ENCODE data around the gene CYP8B1. TPM values are rescaled to one million over a fixed set of nuclear protein-coding genes. Genes with fewer than 3 reads are reported as not detected.

Gene CYP8B1
- total RNA-seq, 2 donors from 2014 or later = not detected

DNA sequence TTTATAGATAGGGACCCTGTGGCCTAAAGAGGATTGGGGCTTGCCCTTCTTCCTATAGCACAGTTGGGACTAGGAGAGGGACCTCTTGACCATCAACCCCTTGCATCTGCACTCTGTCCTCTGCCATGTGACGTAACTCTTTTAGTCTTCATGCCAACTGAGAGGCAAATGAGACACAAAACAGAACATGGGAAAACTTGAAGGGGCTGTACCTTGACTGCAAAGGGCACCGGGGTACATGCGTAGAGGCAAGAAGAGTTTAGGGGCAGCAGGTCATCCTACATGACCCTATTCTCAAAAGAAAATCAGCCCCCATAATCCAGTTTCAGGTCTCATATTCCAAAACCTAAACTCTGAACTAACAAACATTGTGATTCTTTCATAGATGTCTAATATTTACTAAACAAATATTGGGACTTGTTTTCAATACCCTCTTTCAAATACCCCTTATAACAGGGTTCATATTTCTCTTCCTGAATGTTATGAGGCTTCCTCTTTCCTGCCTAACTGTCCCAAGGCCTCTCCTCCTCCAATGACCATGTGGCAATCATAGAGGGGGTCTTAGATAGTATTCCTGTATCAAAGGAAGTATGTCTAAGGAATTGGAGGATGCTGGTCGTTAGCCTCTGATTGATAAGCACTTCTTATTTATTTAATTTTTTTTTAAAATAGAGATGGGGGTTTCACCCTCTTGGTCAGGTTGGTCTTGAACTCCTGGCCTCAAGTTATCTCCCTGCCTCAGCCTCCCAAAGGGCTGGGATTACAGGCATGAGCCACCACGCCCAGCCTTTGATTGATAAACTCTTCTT lies 45.8 kb downstream of the CYP8B1 start:
- no peaks in the 10 kb centered on the region for H3K36me3 ChIP-seq
- H3K4me1 ChIP-seq (ENCODE audit: control insufficient read depth in 1 of 2, low read depth in 2 of 2) = peaks cover 0 to 11% of the 10 kb centered on the region in 2 donors
- TF ChIP-seq, protein P1, sequence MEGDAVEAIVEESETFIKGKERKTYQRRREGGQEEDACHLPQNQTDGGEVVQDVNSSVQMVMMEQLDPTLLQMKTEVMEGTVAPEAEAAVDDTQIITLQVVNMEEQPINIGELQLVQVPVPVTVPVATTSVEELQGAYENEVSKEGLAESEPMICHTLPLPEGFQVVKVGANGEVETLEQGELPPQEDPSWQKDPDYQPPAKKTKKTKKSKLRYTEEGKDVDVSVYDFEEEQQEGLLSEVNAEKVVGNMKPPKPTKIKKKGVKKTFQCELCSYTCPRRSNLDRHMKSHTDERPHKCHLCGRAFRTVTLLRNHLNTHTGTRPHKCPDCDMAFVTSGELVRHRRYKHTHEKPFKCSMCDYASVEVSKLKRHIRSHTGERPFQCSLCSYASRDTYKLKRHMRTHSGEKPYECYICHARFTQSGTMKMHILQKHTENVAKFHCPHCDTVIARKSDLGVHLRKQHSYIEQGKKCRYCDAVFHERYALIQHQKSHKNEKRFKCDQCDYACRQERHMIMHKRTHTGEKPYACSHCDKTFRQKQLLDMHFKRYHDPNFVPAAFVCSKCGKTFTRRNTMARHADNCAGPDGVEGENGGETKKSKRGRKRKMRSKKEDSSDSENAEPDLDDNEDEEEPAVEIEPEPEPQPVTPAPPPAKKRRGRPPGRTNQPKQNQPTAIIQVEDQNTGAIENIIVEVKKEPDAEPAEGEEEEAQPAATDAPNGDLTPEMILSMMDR (IDR thresholded peaks at IDR 0.05) = no peak
- no peak overlapping the region for H3K27ac ChIP-seq
- H3K9me3 ChIP-seq = no peaks in the 10 kb centered on the region
- ATAC-seq (ENCODE audit: insufficient number of reproducible peaks, low FRiP score, low read depth) (no peak), DNase-seq (ENCODE audit: low spot score) (no peak)
- no peaks in the 10 kb centered on the region for H3K27me3 ChIP-seq (replicated peaks; ENCODE audit: insufficient read depth)
- H3K4me3 ChIP-seq = no peak overlapping the region

DNA sequence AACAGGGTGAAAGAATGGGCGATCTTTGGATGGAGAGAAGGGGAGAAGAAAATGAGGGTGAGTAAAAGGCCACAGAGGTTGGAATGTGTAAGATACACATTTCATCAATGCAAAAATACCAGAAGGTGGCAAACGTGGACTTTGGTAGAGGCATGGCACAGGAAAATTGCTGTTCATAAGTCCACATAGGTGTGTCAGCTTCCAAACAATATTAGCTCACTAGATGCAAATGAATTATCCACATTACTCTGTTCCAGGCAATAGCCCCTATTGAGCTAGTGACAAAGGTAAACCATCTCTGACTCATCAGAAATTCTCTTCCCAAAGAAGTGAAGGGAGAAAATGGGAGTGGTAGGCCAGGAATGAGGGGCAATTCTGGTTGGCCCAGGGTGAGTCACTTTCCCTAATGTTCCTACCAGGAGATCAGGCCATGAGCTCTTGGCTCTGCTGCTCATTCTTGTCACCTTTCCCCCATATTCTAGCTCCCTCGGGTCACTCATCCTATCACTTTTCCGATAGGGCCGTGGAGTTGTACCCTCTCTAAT lies 46.5 kb downstream of the CYP8B1 start:
- no peak for DNase-seq (ENCODE audit: low spot score)
- Histone ChIP-seq H3K9me3 (no peaks in the 10 kb centered on the region), H3K27me3 (replicated peaks; ENCODE audit: insufficient read depth) (no peaks in the 10 kb centered on the region), H3K36me3 (no peaks in the 10 kb centered on the region), H3K27ac (no peak overlapping the region), H3K4me3 (no peak overlapping the region), H3K4me1 (ENCODE audit: control insufficient read depth in 1 of 2, low read depth in 2 of 2) (peaks cover 0 to 11% of the 10 kb centered on the region in 2 donors)
- ATAC-seq (ENCODE audit: insufficient number of reproducible peaks, low FRiP score, low read depth) = no peak
- TF ChIP-seq, protein P1 (IDR thresholded peaks at IDR 0.05) = no peak

DNA sequence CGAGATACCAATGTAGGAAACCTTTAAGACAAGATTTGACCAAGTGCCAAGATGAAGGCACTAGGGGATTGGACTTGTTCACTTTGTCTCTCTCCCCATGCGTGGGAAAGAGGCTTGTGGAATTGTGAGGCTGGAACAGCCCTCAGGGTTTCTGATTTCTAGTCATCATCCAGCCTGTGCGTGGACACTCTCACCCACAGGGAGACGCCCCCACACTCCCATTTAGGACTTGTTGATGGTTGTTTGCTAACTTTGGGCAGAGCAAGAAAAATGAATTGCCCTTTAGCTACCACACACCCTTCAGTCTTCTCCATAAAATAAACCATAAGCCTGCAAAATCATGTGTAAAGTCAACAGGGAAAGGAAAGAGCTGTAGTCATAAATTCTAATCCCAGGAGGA lies 48.0 kb downstream of the CYP8B1 start:
- H3K27ac ChIP-seq = no peak overlapping the region
- H3K9me3 ChIP-seq = no peaks in the 10 kb centered on the region
- no peaks in the 10 kb centered on the region for H3K27me3 ChIP-seq (replicated peaks; ENCODE audit: insufficient read depth)
- H3K4me3 ChIP-seq = no peak overlapping the region
- no peak for ATAC-seq (ENCODE audit: insufficient number of reproducible peaks, low FRiP score, low read depth)
- H3K4me1 ChIP-seq (ENCODE audit: control insufficient read depth in 1 of 2, low read depth in 2 of 2) = peaks cover 0 to 11% of the 10 kb centered on the region in 2 donors
- DNase-seq (ENCODE audit: low spot score) = no peak
- TF ChIP-seq, protein P1 (IDR thresholded peaks at IDR 0.05) = no peak
- H3K36me3 ChIP-seq = no peaks in the 10 kb centered on the region

DNA sequence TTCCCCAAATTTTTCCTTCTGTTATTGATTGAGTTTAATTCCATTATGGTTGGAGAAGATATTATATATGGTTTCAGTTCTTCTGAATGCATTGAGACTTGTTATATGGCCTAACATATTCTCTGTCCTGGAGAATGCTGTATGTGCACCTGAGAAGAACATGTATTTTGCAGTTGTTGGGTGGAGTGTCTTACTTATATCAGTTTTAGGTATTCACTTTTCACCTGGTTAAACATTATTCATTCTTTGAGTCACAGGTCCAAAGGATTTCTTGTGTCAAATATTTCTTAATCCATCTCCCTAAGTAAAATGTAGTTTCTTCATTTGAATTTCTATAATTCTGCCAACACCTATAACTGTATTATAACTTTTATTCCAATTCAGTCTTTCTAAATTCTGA lies 48.7 kb downstream of the CYP8B1 start:
- TF ChIP-seq, protein P1 (IDR thresholded peaks at IDR 0.05) = no peak
- Histone ChIP-seq H3K36me3 (no peaks in the 10 kb centered on the region), H3K27ac (no peak overlapping the region), H3K27me3 (replicated peaks; ENCODE audit: insufficient read depth) (no peaks in the 10 kb centered on the region), H3K9me3 (no peaks in the 10 kb centered on the region), H3K4me3 (no peak overlapping the region), H3K4me1 (ENCODE audit: control insufficient read depth in 1 of 2, low read depth in 2 of 2) (peaks cover 0 to 11% of the 10 kb centered on the region in 2 donors)
- DNase-seq (ENCODE audit: low spot score) (no peak), ATAC-seq (ENCODE audit: insufficient number of reproducible peaks, low FRiP score, low read depth) (no peak)

DNA sequence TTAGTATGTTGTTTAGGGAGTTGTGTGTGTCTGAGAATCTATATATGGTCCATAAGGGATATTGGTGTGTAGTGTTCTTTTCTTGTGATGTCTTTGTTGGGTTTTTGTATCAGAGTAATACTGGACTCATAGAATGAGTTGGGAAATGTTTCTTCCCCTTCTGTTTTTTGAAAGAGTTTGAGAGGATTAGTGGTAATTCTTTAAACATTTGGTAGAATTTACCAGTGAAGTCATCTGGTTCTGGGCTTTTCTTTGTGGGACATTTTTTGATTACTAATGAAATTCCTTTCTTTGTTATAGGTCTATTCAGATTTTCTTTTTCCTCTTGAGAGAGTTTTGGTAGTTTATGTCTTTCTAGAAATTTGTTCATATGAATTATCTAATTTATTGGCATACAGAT lies 49.5 kb downstream of the CYP8B1 start:
- H3K36me3 ChIP-seq = no peaks in the 10 kb centered on the region
- DNase-seq (ENCODE audit: low spot score) = no peak
- H3K27me3 ChIP-seq (replicated peaks; ENCODE audit: insufficient read depth) = no peaks in the 10 kb centered on the region
- H3K27ac ChIP-seq = no peak overlapping the region
- no peak for ATAC-seq (ENCODE audit: insufficient number of reproducible peaks, low FRiP score, low read depth)
- peaks cover 0 to 5% of the 10 kb centered on the region in 2 donors for H3K4me1 ChIP-seq (ENCODE audit: control insufficient read depth in 1 of 2, low read depth in 2 of 2)
- TF ChIP-seq, protein P1 (IDR thresholded peaks at IDR 0.05) = no peak
- H3K4me3 ChIP-seq = no peak overlapping the region
- no peaks in the 10 kb centered on the region for H3K9me3 ChIP-seq
